ENCODE data around the gene CACNA1G.

Gene CACNA1G

DNA sequence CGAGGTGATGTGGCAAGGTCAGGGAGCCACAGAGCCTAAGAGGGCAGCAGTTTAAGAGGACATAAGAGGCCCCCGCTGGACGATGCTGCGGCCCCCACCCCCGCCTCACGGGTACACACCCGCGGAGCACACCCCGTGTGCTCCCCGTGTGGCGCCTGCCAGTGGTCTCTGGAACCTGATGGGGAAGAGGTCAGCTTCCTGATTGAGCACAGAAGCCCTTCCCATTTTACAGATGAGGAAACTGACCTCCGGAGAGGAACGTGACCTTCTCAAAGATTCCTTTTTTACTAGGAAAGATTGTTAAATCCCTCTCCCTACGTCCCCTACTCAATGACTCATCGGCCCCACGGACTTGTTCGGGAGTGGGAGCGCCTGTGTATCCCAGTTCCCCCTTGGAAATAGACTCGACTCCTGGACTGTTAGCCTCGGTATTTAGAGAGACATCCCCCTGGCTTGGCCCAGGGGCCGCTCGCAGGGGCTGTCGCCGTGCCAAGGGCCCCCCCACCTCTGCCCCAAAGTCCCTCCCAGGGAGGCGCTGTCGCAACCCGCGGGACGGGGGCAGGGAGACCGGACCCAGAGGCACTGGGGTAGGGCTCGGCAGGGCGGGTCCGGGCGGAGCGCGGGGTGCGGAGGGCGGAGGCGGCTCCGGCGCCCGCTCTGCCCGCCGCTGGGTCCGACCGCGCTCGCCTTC, 73.9 kb downstream of the CACNA1G start, which contains the start of gene ABCC3:
ABCC3 (plus strand) TSS at position 658 of the 691 bp plus-strand sequence. CDS start 56 bp downstream, outside the sequence.
- TF ChIP-seq, protein P1, sequence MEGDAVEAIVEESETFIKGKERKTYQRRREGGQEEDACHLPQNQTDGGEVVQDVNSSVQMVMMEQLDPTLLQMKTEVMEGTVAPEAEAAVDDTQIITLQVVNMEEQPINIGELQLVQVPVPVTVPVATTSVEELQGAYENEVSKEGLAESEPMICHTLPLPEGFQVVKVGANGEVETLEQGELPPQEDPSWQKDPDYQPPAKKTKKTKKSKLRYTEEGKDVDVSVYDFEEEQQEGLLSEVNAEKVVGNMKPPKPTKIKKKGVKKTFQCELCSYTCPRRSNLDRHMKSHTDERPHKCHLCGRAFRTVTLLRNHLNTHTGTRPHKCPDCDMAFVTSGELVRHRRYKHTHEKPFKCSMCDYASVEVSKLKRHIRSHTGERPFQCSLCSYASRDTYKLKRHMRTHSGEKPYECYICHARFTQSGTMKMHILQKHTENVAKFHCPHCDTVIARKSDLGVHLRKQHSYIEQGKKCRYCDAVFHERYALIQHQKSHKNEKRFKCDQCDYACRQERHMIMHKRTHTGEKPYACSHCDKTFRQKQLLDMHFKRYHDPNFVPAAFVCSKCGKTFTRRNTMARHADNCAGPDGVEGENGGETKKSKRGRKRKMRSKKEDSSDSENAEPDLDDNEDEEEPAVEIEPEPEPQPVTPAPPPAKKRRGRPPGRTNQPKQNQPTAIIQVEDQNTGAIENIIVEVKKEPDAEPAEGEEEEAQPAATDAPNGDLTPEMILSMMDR (IDR thresholded peaks at IDR 0.05; ENCODE audit: extremely low read depth, missing control alignments): no peak
- DNase-seq (ENCODE audit: low spot score): no peak

DNA sequence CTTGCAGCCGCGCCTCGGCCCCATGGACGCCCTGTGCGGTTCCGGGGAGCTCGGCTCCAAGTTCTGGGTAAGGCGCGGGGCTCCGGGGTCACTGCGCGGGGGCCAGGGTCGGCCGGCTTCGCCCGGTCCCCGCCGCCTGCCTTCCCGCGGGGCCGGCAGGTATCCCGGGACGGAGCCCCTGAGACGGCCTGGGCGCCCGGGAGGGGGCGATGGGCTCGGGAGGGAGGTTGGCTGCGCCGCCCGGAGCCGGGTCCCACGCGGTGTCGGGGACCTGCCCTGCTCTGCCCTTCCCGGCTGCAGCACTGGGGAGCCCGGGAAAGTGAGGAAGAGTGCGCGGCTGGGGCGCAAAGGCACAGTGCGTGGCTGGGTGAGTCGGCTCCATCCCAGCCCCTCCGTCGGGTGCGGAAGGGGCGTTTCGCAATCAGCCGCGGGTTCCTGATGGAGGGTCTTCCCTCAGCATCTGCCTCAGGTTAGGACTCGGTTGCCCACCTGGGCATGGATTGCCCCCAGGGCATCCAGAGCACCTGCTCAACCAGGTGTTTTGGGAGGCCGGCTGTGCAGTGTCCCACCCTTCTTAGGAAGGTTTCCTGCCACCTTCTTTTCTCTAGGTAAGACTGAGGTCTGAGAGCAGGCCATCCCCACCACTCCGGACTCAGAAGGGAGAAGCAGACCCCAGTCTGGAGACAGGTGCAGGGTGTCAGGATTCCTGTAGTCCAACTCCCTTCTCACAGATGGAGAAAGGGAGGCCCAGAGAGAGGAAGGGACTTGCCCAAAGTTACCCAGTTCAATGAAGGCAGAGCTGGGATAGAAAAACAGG, 74.6 kb downstream of the CACNA1G start:
- no peak for DNase-seq (ENCODE audit: low spot score)
- TF ChIP-seq, protein P1 (IDR thresholded peaks at IDR 0.05; ENCODE audit: extremely low read depth, missing control alignments): no peak

DNA sequence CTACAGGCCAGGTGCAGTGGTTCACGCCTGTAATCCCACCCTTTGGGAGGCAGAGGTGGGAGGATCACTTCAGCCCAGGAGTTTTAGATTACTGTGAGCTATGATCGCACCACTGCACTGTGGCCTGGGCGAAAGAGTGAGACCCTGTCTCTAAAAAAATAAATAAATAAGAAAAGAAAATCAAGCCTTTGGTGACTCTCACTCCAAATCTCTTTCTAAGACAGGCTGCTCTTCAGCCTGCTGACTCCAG, 75.1 kb downstream of the CACNA1G start:
- TF ChIP-seq, protein P1 (IDR thresholded peaks at IDR 0.05; ENCODE audit: extremely low read depth, missing control alignments): no peak
- no peak for DNase-seq (ENCODE audit: low spot score)

DNA sequence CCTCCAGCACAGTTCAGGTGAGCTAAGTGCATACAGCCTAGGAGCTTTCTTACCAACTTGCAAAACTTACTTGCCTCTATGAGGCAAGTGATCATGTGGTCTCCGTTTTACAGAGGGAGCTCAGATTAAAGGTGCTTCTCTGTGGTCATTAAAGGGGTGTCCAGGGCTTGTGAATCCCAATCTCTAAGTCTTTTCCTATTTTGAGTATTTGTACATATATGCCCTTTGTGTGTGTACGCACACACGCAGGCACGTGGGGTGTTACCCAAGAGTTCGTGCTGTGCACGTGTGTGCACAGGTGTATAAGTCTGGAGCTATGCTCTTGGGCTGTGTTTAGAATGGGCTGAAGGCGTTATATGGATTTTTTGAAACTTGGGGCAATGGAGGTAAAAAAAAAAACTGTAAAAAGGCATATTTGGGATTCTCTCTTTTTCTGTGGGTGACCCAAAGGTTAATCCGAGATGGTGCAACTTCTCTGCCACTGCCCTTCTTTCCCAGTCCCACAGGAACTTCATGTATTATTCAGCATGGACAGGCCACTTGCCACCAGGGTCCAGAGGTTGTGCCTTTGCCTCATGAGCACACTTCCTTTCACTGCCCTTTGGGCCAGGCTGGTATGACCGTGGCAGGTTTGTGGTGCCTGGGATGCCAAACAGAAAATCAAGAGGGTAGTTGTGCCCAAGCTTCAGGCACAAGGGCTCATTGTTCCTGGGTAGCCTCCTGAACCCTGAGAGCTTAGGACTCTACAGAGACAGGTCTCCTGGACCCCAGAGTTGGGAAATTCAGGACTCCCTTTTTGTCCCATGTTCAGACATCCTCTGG, 75.7 kb downstream of the CACNA1G start:
- DNase-seq (ENCODE audit: low spot score): no peak
- TF ChIP-seq, protein P1 (IDR thresholded peaks at IDR 0.05; ENCODE audit: extremely low read depth, missing control alignments): no peak

DNA sequence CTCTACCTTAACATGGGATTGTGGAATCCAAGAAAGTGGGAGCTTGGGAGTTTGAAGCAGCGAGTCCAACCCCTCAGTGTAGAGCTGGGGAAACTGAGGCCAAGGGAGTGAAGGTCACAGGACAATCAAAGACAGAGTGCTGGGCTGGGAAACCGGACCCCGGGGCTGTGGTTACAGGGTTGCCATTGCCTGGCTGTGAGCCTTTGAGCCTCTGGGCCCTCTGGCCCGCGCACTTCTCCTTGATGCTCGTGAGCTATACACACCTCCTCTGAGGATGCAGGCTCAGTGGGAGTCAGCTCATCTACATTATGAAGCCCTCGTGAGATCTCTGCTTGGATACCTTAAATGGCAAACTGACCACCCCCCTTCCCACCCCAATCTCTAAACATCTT, 76.3 kb downstream of the CACNA1G start:
- TF ChIP-seq, protein P1 (IDR thresholded peaks at IDR 0.05; ENCODE audit: extremely low read depth, missing control alignments): no peak
- no peak for DNase-seq (ENCODE audit: low spot score)

DNA sequence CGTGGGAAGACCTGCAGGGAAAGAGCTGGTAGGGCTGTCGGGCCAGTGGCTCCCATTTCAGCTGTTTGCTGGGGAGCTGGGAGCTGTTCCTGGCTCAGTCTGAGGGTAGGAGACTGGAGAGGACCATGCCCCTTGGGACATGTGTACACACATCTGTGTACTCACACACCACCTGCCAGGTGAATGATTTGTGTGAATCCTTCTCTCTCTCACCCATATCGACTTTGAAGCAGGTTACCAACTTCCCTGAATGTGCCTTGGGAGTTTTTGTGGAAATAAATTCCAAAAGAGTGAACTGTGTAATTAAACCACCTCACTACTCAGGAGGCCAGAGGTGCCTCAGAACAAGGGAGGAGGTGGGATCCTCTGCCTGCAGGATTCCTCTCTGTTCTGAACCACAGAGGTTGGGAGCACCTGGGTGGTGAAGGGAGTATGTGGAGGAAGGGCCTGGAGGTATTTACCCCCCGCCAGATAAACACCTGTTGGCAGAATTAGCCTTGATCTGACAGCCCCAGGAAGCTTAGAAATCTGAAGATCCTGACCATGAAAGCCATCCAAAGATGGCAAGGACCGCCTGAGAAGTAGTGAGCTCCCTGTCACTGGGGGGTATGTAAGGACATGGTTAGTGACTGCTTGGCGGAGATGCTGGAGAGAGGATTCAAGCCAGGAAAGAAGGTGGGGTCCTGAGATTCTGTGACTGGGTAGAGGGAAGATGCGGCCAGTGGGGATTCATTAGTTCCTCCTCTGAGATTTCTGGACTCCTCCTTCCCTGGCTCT, 77.5 kb downstream of the CACNA1G start:
- no peak for DNase-seq (ENCODE audit: low spot score)
- TF ChIP-seq, protein P1 (IDR thresholded peaks at IDR 0.05; ENCODE audit: extremely low read depth, missing control alignments): no peak
